ENCODE data around the gene STAC. TPM values are rescaled to one million over a fixed set of nuclear protein-coding genes. Genes with fewer than 3 reads are reported as not detected.

Gene STAC
- polyA plus RNA-seq, 4 donors: 0.52 to 1.1 TPM; not detected in 2

- Histone ChIP-seq H3K36me3 (ENCODE audit: control insufficient read depth in 3 of 3, insufficient read depth in 2 of 3, low read depth in 1 of 3, low read length in 3 of 3) (no peaks in the 10 kb centered on the region), H3K4me1 (ENCODE audit: control insufficient read depth in 3 of 3, insufficient read depth in 2 of 3, low read depth in 1 of 3, low read length in 2 of 3) (no peaks in the 10 kb centered on the region), H3K27me3 (ENCODE audit: control insufficient read depth in 3 of 3, insufficient read depth in 3 of 3, low read length in 3 of 3) (no peaks in the 10 kb centered on the region), H3K4me3 (ENCODE audit: low read depth in 1 of 3, low read length in 3 of 3) (no peak overlapping the region), H3K27ac (ENCODE audit: low read depth in 1 of 3, low read length in 2 of 3) (no peak overlapping the region), H3K9me3 (ENCODE audit: control insufficient read depth in 2 of 2, insufficient read depth in 1 of 2, low read depth in 1 of 2, low read length in 1 of 2) (peaks cover 0 to 4% of the 10 kb centered on the region in 2 donors)
- 41 to 46% (median 45%) methylated on average over 5 of the region's 5 CpGs for WGBS, 3 donors
- no peak for DNase-seq
- FAIRE-seq: no peak
Observed at GRCh38 chr3:36546226-36546625, 165.9 kb downstream of the STAC start.

GRCh38 chr3:36548712-36549111 is 168.4 kb downstream of the STAC start:
- FAIRE-seq (no peak), DNase-seq (no peak)
- WGBS, 3 donors: 70 to 79% (median 75%) methylated on average over 2 of the region's 2 CpGs
- Histone ChIP-seq H3K4me1 (ENCODE audit: control insufficient read depth in 3 of 3, insufficient read depth in 2 of 3, low read depth in 1 of 3, low read length in 2 of 3) (no peaks in the 10 kb centered on the region), H3K27ac (ENCODE audit: low read depth in 1 of 3, low read length in 2 of 3) (no peak overlapping the region), H3K36me3 (ENCODE audit: control insufficient read depth in 3 of 3, insufficient read depth in 2 of 3, low read depth in 1 of 3, low read length in 3 of 3) (no peaks in the 10 kb centered on the region), H3K27me3 (ENCODE audit: control insufficient read depth in 3 of 3, insufficient read depth in 3 of 3, low read length in 3 of 3) (no peaks in the 10 kb centered on the region), H3K9me3 (ENCODE audit: control insufficient read depth in 2 of 2, insufficient read depth in 1 of 2, low read depth in 1 of 2, low read length in 1 of 2) (peaks cover 0 to 4% of the 10 kb centered on the region in 2 donors), H3K4me3 (ENCODE audit: low read depth in 1 of 3, low read length in 3 of 3) (no peak overlapping the region)

GRCh38 chr3:36557021-36557707 is 176.9 kb downstream of the STAC start:
- WGBS, 3 donors: 52 to 68% (median 53%) methylated on average over 2 of the region's 2 CpGs
- H3K4me3 ChIP-seq (ENCODE audit: low read depth in 1 of 3, low read length in 3 of 3): no peak overlapping the region
- no peak for FAIRE-seq

GRCh38 chr3:36557708-36558421 is 177.6 kb downstream of the STAC start:
- no peaks in the 10 kb centered on the region for H3K9me3 ChIP-seq (ENCODE audit: control insufficient read depth in 2 of 2, insufficient read depth in 1 of 2, low read depth in 1 of 2, low read length in 1 of 2)
- no peaks in the 10 kb centered on the region for H3K4me1 ChIP-seq (ENCODE audit: control insufficient read depth in 3 of 3, insufficient read depth in 2 of 3, low read depth in 1 of 3, low read length in 2 of 3)
- no peak overlapping the region for H3K27ac ChIP-seq (ENCODE audit: low read depth in 1 of 3, low read length in 2 of 3)
- H3K27me3 ChIP-seq (ENCODE audit: control insufficient read depth in 3 of 3, insufficient read depth in 3 of 3, low read length in 3 of 3): no peaks in the 10 kb centered on the region
- DNase-seq (no peak), FAIRE-seq (no peak)
- no peak overlapping the region for H3K4me3 ChIP-seq (ENCODE audit: low read depth in 1 of 3, low read length in 3 of 3)
- 73 to 81% (median 76%) methylated on average over 5 of the region's 5 CpGs for WGBS, 3 donors
- no peaks in the 10 kb centered on the region for H3K36me3 ChIP-seq (ENCODE audit: control insufficient read depth in 3 of 3, insufficient read depth in 2 of 3, low read depth in 1 of 3, low read length in 3 of 3)

More at GRCh38 chr3:36557021-36557707, 176.9 kb downstream of the STAC start:
- Histone ChIP-seq H3K27ac (ENCODE audit: low read depth in 1 of 3, low read length in 2 of 3) (no peak overlapping the region), H3K9me3 (ENCODE audit: control insufficient read depth in 2 of 2, insufficient read depth in 1 of 2, low read depth in 1 of 2, low read length in 1 of 2) (no peaks in the 10 kb centered on the region), H3K27me3 (ENCODE audit: control insufficient read depth in 3 of 3, insufficient read depth in 3 of 3, low read length in 3 of 3) (no peaks in the 10 kb centered on the region), H3K36me3 (ENCODE audit: control insufficient read depth in 3 of 3, insufficient read depth in 2 of 3, low read depth in 1 of 3, low read length in 3 of 3) (no peaks in the 10 kb centered on the region), H3K4me1 (ENCODE audit: control insufficient read depth in 3 of 3, insufficient read depth in 2 of 3, low read depth in 1 of 3, low read length in 2 of 3) (no peaks in the 10 kb centered on the region)
- DNase-seq: no peak

- no peak for DNase-seq
- WGBS, 3 donors: 36 to 61% (median 51%) methylated on average over 2 of the region's 2 CpGs
- H3K4me3 ChIP-seq (ENCODE audit: low read depth in 1 of 3, low read length in 3 of 3): no peak overlapping the region
- H3K4me1 ChIP-seq (ENCODE audit: control insufficient read depth in 3 of 3, insufficient read depth in 2 of 3, low read depth in 1 of 3, low read length in 2 of 3): no peaks in the 10 kb centered on the region
- no peaks in the 10 kb centered on the region for H3K36me3 ChIP-seq (ENCODE audit: control insufficient read depth in 3 of 3, insufficient read depth in 2 of 3, low read depth in 1 of 3, low read length in 3 of 3)
- no peaks in the 10 kb centered on the region for H3K9me3 ChIP-seq (ENCODE audit: control insufficient read depth in 2 of 2, insufficient read depth in 1 of 2, low read depth in 1 of 2, low read length in 1 of 2)
- H3K27ac ChIP-seq (ENCODE audit: low read depth in 1 of 3, low read length in 2 of 3): no peak overlapping the region
- no peaks in the 10 kb centered on the region for H3K27me3 ChIP-seq (ENCODE audit: control insufficient read depth in 3 of 3, insufficient read depth in 3 of 3, low read length in 3 of 3)
- no peak for FAIRE-seq
Observed at GRCh38 chr3:36558961-36559360, 178.7 kb downstream of the STAC start.

GRCh38 chr3:36560685-36561084 is 180.4 kb downstream of the STAC start:
- FAIRE-seq (no peak), DNase-seq (no peak)
- no peak overlapping the region for H3K27ac ChIP-seq (ENCODE audit: low read depth in 1 of 3, low read length in 2 of 3)
- WGBS, 3 donors: 40 to 57% (median 51%) methylated on average over 4 of the region's 4 CpGs
- no peaks in the 10 kb centered on the region for H3K9me3 ChIP-seq (ENCODE audit: control insufficient read depth in 2 of 2, insufficient read depth in 1 of 2, low read depth in 1 of 2, low read length in 1 of 2)
- H3K4me3 ChIP-seq (ENCODE audit: low read depth in 1 of 3, low read length in 3 of 3): no peak overlapping the region
- H3K27me3 ChIP-seq (ENCODE audit: control insufficient read depth in 3 of 3, insufficient read depth in 3 of 3, low read length in 3 of 3): no peaks in the 10 kb centered on the region
- H3K36me3 ChIP-seq (ENCODE audit: control insufficient read depth in 3 of 3, insufficient read depth in 2 of 3, low read depth in 1 of 3, low read length in 3 of 3): no peaks in the 10 kb centered on the region
- no peaks in the 10 kb centered on the region for H3K4me1 ChIP-seq (ENCODE audit: control insufficient read depth in 3 of 3, insufficient read depth in 2 of 3, low read depth in 1 of 3, low read length in 2 of 3)

- no peaks in the 10 kb centered on the region for H3K9me3 ChIP-seq (ENCODE audit: control insufficient read depth in 2 of 2, insufficient read depth in 1 of 2, low read depth in 1 of 2, low read length in 1 of 2)
- H3K27me3 ChIP-seq (ENCODE audit: control insufficient read depth in 3 of 3, insufficient read depth in 3 of 3, low read length in 3 of 3): no peaks in the 10 kb centered on the region
- H3K36me3 ChIP-seq (ENCODE audit: control insufficient read depth in 3 of 3, insufficient read depth in 2 of 3, low read depth in 1 of 3, low read length in 3 of 3): no peaks in the 10 kb centered on the region
- no peaks in the 10 kb centered on the region for H3K4me1 ChIP-seq (ENCODE audit: control insufficient read depth in 3 of 3, insufficient read depth in 2 of 3, low read depth in 1 of 3, low read length in 2 of 3)
- 66 to 87% (median 80%) methylated on average over 2 of the region's 2 CpGs for WGBS, 3 donors
- FAIRE-seq (no peak), DNase-seq (no peak)
- H3K27ac ChIP-seq (ENCODE audit: low read depth in 1 of 3, low read length in 2 of 3): no peak overlapping the region
- no peak overlapping the region for H3K4me3 ChIP-seq (ENCODE audit: low read depth in 1 of 3, low read length in 3 of 3)
Observed at GRCh38 chr3:36561601-36562000, 181.3 kb downstream of the STAC start.

GRCh38 chr3:36562945-36563344 is 182.6 kb downstream of the STAC start:
- H3K27ac ChIP-seq (ENCODE audit: low read depth in 1 of 3, low read length in 2 of 3): no peak overlapping the region
- H3K4me1 ChIP-seq (ENCODE audit: control insufficient read depth in 3 of 3, insufficient read depth in 2 of 3, low read depth in 1 of 3, low read length in 2 of 3): no peaks in the 10 kb centered on the region
- H3K9me3 ChIP-seq (ENCODE audit: control insufficient read depth in 2 of 2, insufficient read depth in 1 of 2, low read depth in 1 of 2, low read length in 1 of 2): no peaks in the 10 kb centered on the region
- no peaks in the 10 kb centered on the region for H3K27me3 ChIP-seq (ENCODE audit: control insufficient read depth in 3 of 3, insufficient read depth in 3 of 3, low read length in 3 of 3)
- no peaks in the 10 kb centered on the region for H3K36me3 ChIP-seq (ENCODE audit: control insufficient read depth in 3 of 3, insufficient read depth in 2 of 3, low read depth in 1 of 3, low read length in 3 of 3)
- no peak for DNase-seq
- H3K4me3 ChIP-seq (ENCODE audit: low read depth in 1 of 3, low read length in 3 of 3): no peak overlapping the region
- no peak for FAIRE-seq
- WGBS, 3 donors: 57 to 69% (median 62%) methylated on average over 1 of the region's 1 CpG
